Measurements from ENCODE around the gene RBMS3.
"Not testable (repeated sequence)": the region's sequence is repeated elsewhere in the genome, so short reads cannot be mapped to it uniquely, and the experiment has no call there.

RBMS3 gene

GRCh38 chr3:29374226-29374625 lies 93.4 kb downstream of the RBMS3 start:
- no peak overlapping the region for H3K9ac ChIP-seq (ENCODE audit: low read depth in 1 of 2, low read length in 2 of 2)
- H3K9me3 ChIP-seq (ENCODE audit: control insufficient read depth in 1 of 2, low read length in 2 of 2) = no peaks in the 10 kb centered on the region
- H3K4me3 ChIP-seq (ENCODE audit: low read depth in 1 of 2, low read length in 2 of 2) = no peak overlapping the region
- no peaks in the 10 kb centered on the region for H3K27me3 ChIP-seq (ENCODE audit: control insufficient read depth in 1 of 2, insufficient read depth in 2 of 2, low read length in 2 of 2)
- H3K4me1 ChIP-seq (ENCODE audit: control insufficient read depth in 1 of 2, insufficient read depth in 2 of 2, low read length in 2 of 2) = no peaks in the 10 kb centered on the region
- no peak overlapping the region for H3K27ac ChIP-seq (ENCODE audit: low read depth, low read length)
- no peaks in the 10 kb centered on the region for H3K36me3 ChIP-seq (ENCODE audit: control insufficient read depth in 1 of 2, insufficient read depth in 2 of 2, low read length in 2 of 2)

DNA sequence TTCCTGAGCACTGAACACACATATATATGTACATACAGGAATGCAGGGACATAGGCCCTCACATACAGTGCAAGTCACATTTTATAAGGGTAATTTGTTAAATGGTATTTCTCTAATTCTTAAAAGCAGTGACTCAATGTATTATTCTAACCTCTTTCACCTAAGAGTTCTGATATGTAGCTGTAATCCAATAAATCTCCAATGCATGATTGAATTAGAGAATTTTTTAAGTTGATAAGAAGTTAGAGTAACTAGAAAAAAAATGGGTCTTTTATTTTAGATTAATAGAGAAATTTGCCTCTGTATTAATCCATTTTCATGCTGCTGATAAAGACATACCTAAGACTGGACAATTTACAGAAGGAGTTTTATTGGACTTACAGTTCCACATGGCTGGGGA lies 98.2 kb downstream of the RBMS3 start:
- no peaks in the 10 kb centered on the region for H3K9me3 ChIP-seq (ENCODE audit: control insufficient read depth in 1 of 2, low read length in 2 of 2)
- no peak overlapping the region for H3K9ac ChIP-seq (ENCODE audit: low read depth in 1 of 2, low read length in 2 of 2)

DNA sequence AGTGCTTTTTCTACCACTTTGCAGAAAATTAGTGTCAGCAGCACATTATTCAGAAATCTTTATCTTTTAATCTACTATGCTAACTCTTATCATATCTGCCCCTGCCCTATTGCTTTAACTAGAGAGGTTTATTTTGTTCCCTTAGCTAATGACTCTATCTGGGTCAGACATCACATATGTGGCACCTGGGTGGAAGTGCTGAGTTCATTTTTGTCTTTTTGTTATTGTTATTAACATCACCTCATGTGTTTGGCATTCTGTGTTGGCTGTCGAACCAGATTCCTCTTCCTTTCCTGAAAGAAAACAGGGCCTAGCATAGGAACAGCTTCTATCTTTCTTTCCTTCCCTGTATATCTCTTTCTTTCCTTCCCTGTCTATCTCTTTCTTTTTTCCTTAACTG lies 100.7 kb downstream of the RBMS3 start:
- Histone ChIP-seq H3K4me1 (ENCODE audit: control insufficient read depth in 1 of 2, insufficient read depth in 2 of 2, low read length in 2 of 2) (no peaks in the 10 kb centered on the region), H3K27me3 (ENCODE audit: control insufficient read depth in 1 of 2, insufficient read depth in 2 of 2, low read length in 2 of 2) (no peaks in the 10 kb centered on the region), H3K27ac (ENCODE audit: low read depth, low read length) (no peak overlapping the region), H3K9ac (ENCODE audit: low read depth in 1 of 2, low read length in 2 of 2) (no peak overlapping the region), H3K9me3 (ENCODE audit: control insufficient read depth in 1 of 2, low read length in 2 of 2) (no peaks in the 10 kb centered on the region), H3K36me3 (ENCODE audit: control insufficient read depth in 1 of 2, insufficient read depth in 2 of 2, low read length in 2 of 2) (no peaks in the 10 kb centered on the region), H3K4me3 (ENCODE audit: low read depth in 1 of 2, low read length in 2 of 2) (no peak overlapping the region)

More for the DNA sequence above, 98.2 kb downstream of the RBMS3 start:
- H3K27me3 ChIP-seq (ENCODE audit: control insufficient read depth in 1 of 2, insufficient read depth in 2 of 2, low read length in 2 of 2) = no peaks in the 10 kb centered on the region
- no peaks in the 10 kb centered on the region for H3K36me3 ChIP-seq (ENCODE audit: control insufficient read depth in 1 of 2, insufficient read depth in 2 of 2, low read length in 2 of 2)
- no peaks in the 10 kb centered on the region for H3K4me1 ChIP-seq (ENCODE audit: control insufficient read depth in 1 of 2, insufficient read depth in 2 of 2, low read length in 2 of 2)
- H3K27ac ChIP-seq (ENCODE audit: low read depth, low read length) = no peak overlapping the region
- no peak overlapping the region for H3K4me3 ChIP-seq (ENCODE audit: low read depth in 1 of 2, low read length in 2 of 2)

- Histone ChIP-seq H3K9me3 (ENCODE audit: control insufficient read depth in 1 of 2, low read length in 2 of 2) (no peaks in the 10 kb centered on the region), H3K4me3 (ENCODE audit: low read depth in 1 of 2, low read length in 2 of 2) (no peak overlapping the region), H3K27me3 (ENCODE audit: control insufficient read depth in 1 of 2, insufficient read depth in 2 of 2, low read length in 2 of 2) (no peaks in the 10 kb centered on the region), H3K36me3 (ENCODE audit: control insufficient read depth in 1 of 2, insufficient read depth in 2 of 2, low read length in 2 of 2) (no peaks in the 10 kb centered on the region), H3K4me1 (ENCODE audit: control insufficient read depth in 1 of 2, insufficient read depth in 2 of 2, low read length in 2 of 2) (no peaks in the 10 kb centered on the region), H3K9ac (ENCODE audit: low read depth in 1 of 2, low read length in 2 of 2) (no peak overlapping the region), H3K27ac (ENCODE audit: low read depth, low read length) (no peak overlapping the region)
Measured at GRCh38 chr3:29382409-29382808, 101.5 kb downstream of the RBMS3 start.

GRCh38 chr3:29382845-29383244 lies 102.0 kb downstream of the RBMS3 start:
- H3K4me1 ChIP-seq (ENCODE audit: control insufficient read depth in 1 of 2, insufficient read depth in 2 of 2, low read length in 2 of 2) = no peaks in the 10 kb centered on the region
- no peaks in the 10 kb centered on the region for H3K36me3 ChIP-seq (ENCODE audit: control insufficient read depth in 1 of 2, insufficient read depth in 2 of 2, low read length in 2 of 2)
- no peak overlapping the region for H3K9ac ChIP-seq (ENCODE audit: low read depth in 1 of 2, low read length in 2 of 2)
- H3K27me3 ChIP-seq (ENCODE audit: control insufficient read depth in 1 of 2, insufficient read depth in 2 of 2, low read length in 2 of 2) = no peaks in the 10 kb centered on the region
- no peak overlapping the region for H3K4me3 ChIP-seq (ENCODE audit: low read depth in 1 of 2, low read length in 2 of 2)
- H3K27ac ChIP-seq (ENCODE audit: low read depth, low read length) = no peak overlapping the region
- no peaks in the 10 kb centered on the region for H3K9me3 ChIP-seq (ENCODE audit: control insufficient read depth in 1 of 2, low read length in 2 of 2)

GRCh38 chr3:29384640-29385039 lies 103.8 kb downstream of the RBMS3 start:
- Histone ChIP-seq H3K36me3 (ENCODE audit: control insufficient read depth in 1 of 2, insufficient read depth in 2 of 2, low read length in 2 of 2) (no peaks in the 10 kb centered on the region), H3K27ac (ENCODE audit: low read depth, low read length) (no peak overlapping the region), H3K4me1 (ENCODE audit: control insufficient read depth in 1 of 2, insufficient read depth in 2 of 2, low read length in 2 of 2) (no peaks in the 10 kb centered on the region), H3K9ac (ENCODE audit: low read depth in 1 of 2, low read length in 2 of 2) (no peak overlapping the region), H3K27me3 (ENCODE audit: control insufficient read depth in 1 of 2, insufficient read depth in 2 of 2, low read length in 2 of 2) (no peaks in the 10 kb centered on the region), H3K9me3 (ENCODE audit: control insufficient read depth in 1 of 2, low read length in 2 of 2) (no peaks in the 10 kb centered on the region), H3K4me3 (ENCODE audit: low read depth in 1 of 2, low read length in 2 of 2) (no peak overlapping the region)

DNA sequence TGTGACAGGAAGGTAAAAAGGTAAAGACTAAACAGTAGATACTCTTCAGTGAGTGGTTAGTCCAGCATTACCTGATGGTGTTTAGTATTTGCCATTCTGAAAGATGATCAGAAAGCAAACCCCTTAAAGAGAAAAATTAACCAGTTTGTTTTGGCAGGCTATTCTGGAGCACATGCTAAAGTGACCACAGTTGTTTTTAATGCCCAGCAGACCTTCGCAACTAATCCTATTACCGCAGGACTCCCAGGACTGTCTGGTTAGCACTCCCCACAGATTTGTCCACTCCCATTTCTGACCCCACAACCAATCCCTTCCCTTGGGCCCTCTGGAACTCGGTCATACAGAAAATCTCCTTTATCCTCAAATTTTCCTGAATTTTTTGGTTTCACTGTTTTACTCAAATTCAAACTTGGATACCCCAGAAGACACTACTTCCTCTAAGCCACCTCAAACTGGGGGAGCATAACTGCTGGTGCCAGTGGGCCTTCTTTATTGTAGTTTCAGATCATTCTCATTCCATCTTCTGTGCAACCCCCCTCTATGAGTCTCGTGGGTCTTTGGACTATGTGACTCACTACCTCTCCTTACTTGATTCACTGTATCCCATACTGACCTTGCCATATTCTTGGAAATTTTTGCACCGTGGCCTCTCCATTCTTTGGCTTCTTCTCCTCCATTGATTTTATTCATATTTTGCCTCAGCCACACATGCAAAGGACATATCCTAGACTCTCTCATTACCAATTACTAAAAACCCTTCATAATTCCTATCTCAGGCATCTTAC lies 104.4 kb downstream of the RBMS3 start:
- H3K4me3 ChIP-seq (ENCODE audit: low read depth in 1 of 2, low read length in 2 of 2) = no peak overlapping the region
- H3K9me3 ChIP-seq (ENCODE audit: control insufficient read depth in 1 of 2, low read length in 2 of 2) = no peaks in the 10 kb centered on the region
- H3K9ac ChIP-seq (ENCODE audit: low read depth in 1 of 2, low read length in 2 of 2) = no peak overlapping the region
- H3K27me3 ChIP-seq (ENCODE audit: control insufficient read depth in 1 of 2, insufficient read depth in 2 of 2, low read length in 2 of 2) = no peaks in the 10 kb centered on the region
- no peaks in the 10 kb centered on the region for H3K4me1 ChIP-seq (ENCODE audit: control insufficient read depth in 1 of 2, insufficient read depth in 2 of 2, low read length in 2 of 2)
- no peak overlapping the region for H3K27ac ChIP-seq (ENCODE audit: low read depth, low read length)
- no peaks in the 10 kb centered on the region for H3K36me3 ChIP-seq (ENCODE audit: control insufficient read depth in 1 of 2, insufficient read depth in 2 of 2, low read length in 2 of 2)

- Histone ChIP-seq H3K27me3 (ENCODE audit: control insufficient read depth in 1 of 2, insufficient read depth in 2 of 2, low read length in 2 of 2) (no peaks in the 10 kb centered on the region), H3K36me3 (ENCODE audit: control insufficient read depth in 1 of 2, insufficient read depth in 2 of 2, low read length in 2 of 2) (no peaks in the 10 kb centered on the region), H3K4me3 (ENCODE audit: low read depth in 1 of 2, low read length in 2 of 2) (no peak overlapping the region), H3K4me1 (ENCODE audit: control insufficient read depth in 1 of 2, insufficient read depth in 2 of 2, low read length in 2 of 2) (no peaks in the 10 kb centered on the region), H3K27ac (ENCODE audit: low read depth, low read length) (no peak overlapping the region), H3K9ac (ENCODE audit: low read depth in 1 of 2, low read length in 2 of 2) (no peak overlapping the region), H3K9me3 (ENCODE audit: control insufficient read depth in 1 of 2, low read length in 2 of 2) (no peaks in the 10 kb centered on the region)
Measured at GRCh38 chr3:29389362-29389761, 108.5 kb downstream of the RBMS3 start.

- Histone ChIP-seq H3K4me1 (ENCODE audit: control insufficient read depth in 1 of 2, insufficient read depth in 2 of 2, low read length in 2 of 2) (no peaks in the 10 kb centered on the region), H3K9me3 (ENCODE audit: control insufficient read depth in 1 of 2, low read length in 2 of 2) (no peaks in the 10 kb centered on the region), H3K36me3 (ENCODE audit: control insufficient read depth in 1 of 2, insufficient read depth in 2 of 2, low read length in 2 of 2) (no peaks in the 10 kb centered on the region), H3K27me3 (ENCODE audit: control insufficient read depth in 1 of 2, insufficient read depth in 2 of 2, low read length in 2 of 2) (no peaks in the 10 kb centered on the region), H3K27ac (ENCODE audit: low read depth, low read length) (no peak overlapping the region), H3K4me3 (ENCODE audit: low read depth in 1 of 2, low read length in 2 of 2) (no peak overlapping the region), H3K9ac (ENCODE audit: low read depth in 1 of 2, low read length in 2 of 2) (no peak overlapping the region)
Measured at GRCh38 chr3:29392625-29393388, 111.9 kb downstream of the RBMS3 start.

- H3K27ac ChIP-seq (ENCODE audit: low read depth, low read length); H3K27me3 ChIP-seq (ENCODE audit: control insufficient read depth in 1 of 2, insufficient read depth in 2 of 2, low read length in 2 of 2); H3K9me3 ChIP-seq (ENCODE audit: control insufficient read depth in 1 of 2, low read length in 2 of 2); H3K36me3 ChIP-seq (ENCODE audit: control insufficient read depth in 1 of 2, insufficient read depth in 2 of 2, low read length in 2 of 2); H3K4me1 ChIP-seq (ENCODE audit: control insufficient read depth in 1 of 2, insufficient read depth in 2 of 2, low read length in 2 of 2); H3K4me3 ChIP-seq (ENCODE audit: low read depth in 1 of 2, low read length in 2 of 2); H3K9ac ChIP-seq (ENCODE audit: low read depth in 1 of 2, low read length in 2 of 2): not testable (repeated sequence)
Measured at GRCh38 chr3:29393946-29394345, 113.1 kb downstream of the RBMS3 start.
